Activated T-helper 1 cell treated with anti-CD3 and anti-CD28 coated beads, Interleukin-12 subunit alpha, Interleukin-12 subunit beta, Interleukin-2, Interleukin-4 antibody, amounts not matched to agents 30 ng/mL and 10 ng/mL and 1 ng/mL, durations not matched to agents 14 hours and 24 hours and 36 hours (primary cell): ENCODE results near the gene DSCAML1. TPM values are rescaled to one million over a fixed set of nuclear protein-coding genes. Genes with fewer than 3 reads are reported as not detected.

ENCODE experiments used
- DNase-seq: peaks from one replicate; pipeline ENCODE4 v3.0.0; 2021; ENCODE audit warnings: low spot score
- H3K27ac Mint-ChIP-seq: one replicate; pipeline ENCODE4 v1.8.0; 2021; ENCODE audit warnings: mild to moderate bottlenecking, mixed read lengths
- H3K27me3 Mint-ChIP-seq: one replicate; pipeline ENCODE4 v1.8.0; 2022; ENCODE audit warnings: mild to moderate bottlenecking, moderate library complexity, mixed read lengths; ENCODE audit not compliant: insufficient read depth
- H3K36me3 Mint-ChIP-seq: one replicate; pipeline ENCODE4 v1.8.0; 2021; ENCODE audit warnings: low read depth, mixed read lengths
- H3K4me1 Mint-ChIP-seq: one replicate; pipeline ENCODE4 v1.8.0; 2021; ENCODE audit warnings: low read depth, mixed read lengths
- H3K4me3 Mint-ChIP-seq: one replicate; pipeline ENCODE4 v1.8.0; 2021; ENCODE audit warnings: mild to moderate bottlenecking, moderate library complexity, mixed read lengths
- H3K9me3 Mint-ChIP-seq: one replicate; pipeline ENCODE4 v1.8.0; 2021; ENCODE audit warnings: mixed read lengths
- intact Hi-C: fragments of 100-400 bp; cut with micrococcal nuclease; formaldehyde crosslinking; loops from one replicate; pipeline ENCODE4 v1.15.1; 2024
- total RNA-seq: library from RNA; stranded (reverse); gene quantifications from 2 replicates; pipeline ENCODE4 v1.2.3, GENCODE V29; 2022

The DSCAML1 gene
- total RNA-seq, 1 donor from 2014 or later = not detected

GRCh38 chr11:117640041-117640440 is 157.0 kb downstream of the DSCAML1 start:
- Mint-ChIP-seq H3K27me3 (no peaks in the 10 kb centered on the region), H3K9me3 (no peaks in the 10 kb centered on the region), H3K4me3 (no peak overlapping the region), H3K27ac (no peak overlapping the region), H3K4me1 (no peaks in the 10 kb centered on the region), H3K36me3 (no peaks in the 10 kb centered on the region)
- no peak for DNase-seq
- intact Hi-C loops = no loop called here

GRCh38 chr11:117639601-117640000 is 157.4 kb downstream of the DSCAML1 start:
- Mint-ChIP-seq H3K27me3 (no peaks in the 10 kb centered on the region), H3K9me3 (no peaks in the 10 kb centered on the region), H3K36me3 (no peaks in the 10 kb centered on the region), H3K4me1 (no peaks in the 10 kb centered on the region), H3K27ac (no peak overlapping the region), H3K4me3 (no peak overlapping the region)
- intact Hi-C loops = no loop called here
- DNase-seq = no peak

GRCh38 chr11:117638911-117639543 is 158.0 kb downstream of the DSCAML1 start:
- Mint-ChIP-seq H3K27me3 (no peaks in the 10 kb centered on the region), H3K27ac (no peak overlapping the region), H3K4me3 (no peak overlapping the region), H3K4me1 (no peaks in the 10 kb centered on the region), H3K9me3 (no peaks in the 10 kb centered on the region), H3K36me3 (no peaks in the 10 kb centered on the region)
- DNase-seq = no peak
- intact Hi-C loops = no loop called here

GRCh38 chr11:117634756-117635603 is 162.0 kb downstream of the DSCAML1 start:
- no peaks in the 10 kb centered on the region for H3K4me1 Mint-ChIP-seq
- H3K27ac Mint-ChIP-seq = no peak overlapping the region
- H3K4me3 Mint-ChIP-seq = no peak overlapping the region
- intact Hi-C loops = no loop called here
- no peak for DNase-seq
- H3K36me3 Mint-ChIP-seq = no peaks in the 10 kb centered on the region
- H3K27me3 Mint-ChIP-seq = no peaks in the 10 kb centered on the region
- H3K9me3 Mint-ChIP-seq = no peaks in the 10 kb centered on the region

GRCh38 chr11:117633976-117634755 is 162.8 kb downstream of the DSCAML1 start:
- peaks cover 3% of the 10 kb centered on the region for H3K27me3 Mint-ChIP-seq
- DNase-seq = no peak
- no peaks in the 10 kb centered on the region for H3K9me3 Mint-ChIP-seq
- intact Hi-C loops = no loop called here
- H3K4me1 Mint-ChIP-seq = no peaks in the 10 kb centered on the region
- no peak overlapping the region for H3K4me3 Mint-ChIP-seq
- H3K27ac Mint-ChIP-seq = no peak overlapping the region
- no peaks in the 10 kb centered on the region for H3K36me3 Mint-ChIP-seq

- Mint-ChIP-seq H3K4me1 (no peaks in the 10 kb centered on the region), H3K4me3 (no peak overlapping the region), H3K27me3 (peaks cover 3% of the 10 kb centered on the region), H3K9me3 (no peaks in the 10 kb centered on the region), H3K36me3 (no peaks in the 10 kb centered on the region), H3K27ac (no peak overlapping the region)
- intact Hi-C loops = no loop called here
- DNase-seq = no peak
These were observed 163.7 kb downstream of the DSCAML1 start for GRCh38 chr11:117633186-117633754.

- Mint-ChIP-seq H3K27ac (no peak overlapping the region), H3K9me3 (no peaks in the 10 kb centered on the region), H3K36me3 (no peaks in the 10 kb centered on the region), H3K4me1 (no peaks in the 10 kb centered on the region), H3K4me3 (no peak overlapping the region), H3K27me3 (peaks cover 4% of the 10 kb centered on the region)
- intact Hi-C loops = no loop called here
- no peak for DNase-seq
These were observed 164.7 kb downstream of the DSCAML1 start for GRCh38 chr11:117632306-117632705.

GRCh38 chr11:117631336-117632140 is 165.5 kb downstream of the DSCAML1 start:
- no peak for DNase-seq
- Mint-ChIP-seq H3K9me3 (no peaks in the 10 kb centered on the region), H3K4me1 (no peaks in the 10 kb centered on the region), H3K4me3 (no peak overlapping the region), H3K27me3 (peaks cover 4% of the 10 kb centered on the region), H3K27ac (no peak overlapping the region), H3K36me3 (no peaks in the 10 kb centered on the region)
- intact Hi-C loops = no loop called here

GRCh38 chr11:117629891-117630538 is 167.0 kb downstream of the DSCAML1 start:
- Mint-ChIP-seq H3K4me1 (no peaks in the 10 kb centered on the region), H3K27ac (no peak overlapping the region), H3K36me3 (no peaks in the 10 kb centered on the region), H3K27me3 (peaks cover 7% of the 10 kb centered on the region), H3K4me3 (no peak overlapping the region), H3K9me3 (no peaks in the 10 kb centered on the region)
- intact Hi-C loops = no loop called here
- DNase-seq = no peak

- Mint-ChIP-seq H3K27ac (no peak overlapping the region), H3K4me1 (no peaks in the 10 kb centered on the region), H3K27me3 (peaks cover 7% of the 10 kb centered on the region), H3K9me3 (no peaks in the 10 kb centered on the region), H3K4me3 (no peak overlapping the region), H3K36me3 (no peaks in the 10 kb centered on the region)
- intact Hi-C loops = no loop called here
- DNase-seq = no peak
These were observed 167.9 kb downstream of the DSCAML1 start for GRCh38 chr11:117629146-117629545.

GRCh38 chr11:117627259-117627658 is 169.8 kb downstream of the DSCAML1 start:
- H3K9me3 Mint-ChIP-seq = no peaks in the 10 kb centered on the region
- intact Hi-C loops = no loop called here
- H3K36me3 Mint-ChIP-seq = no peaks in the 10 kb centered on the region
- no peak overlapping the region for H3K4me3 Mint-ChIP-seq
- peaks cover 7% of the 10 kb centered on the region for H3K27me3 Mint-ChIP-seq
- H3K4me1 Mint-ChIP-seq = no peaks in the 10 kb centered on the region
- H3K27ac Mint-ChIP-seq = no peak overlapping the region
- no peak for DNase-seq

GRCh38 chr11:117626576-117626975 is 170.4 kb downstream of the DSCAML1 start:
- Mint-ChIP-seq H3K9me3 (peaks cover 4% of the 10 kb centered on the region), H3K36me3 (no peaks in the 10 kb centered on the region)
- intact Hi-C loops = no loop called here

More at GRCh38 chr11:117626576-117626975, 170.4 kb downstream of the DSCAML1 start:
- Mint-ChIP-seq H3K4me1 (no peaks in the 10 kb centered on the region), H3K4me3 (no peak overlapping the region), H3K27me3 (peaks cover 7% of the 10 kb centered on the region), H3K27ac (no peak overlapping the region)
- DNase-seq = no peak
